OCI-LY3 (cell line): ENCODE measurements around the gene TICRR.

Experiments
- H2AFZ ChIP-seq: fragments of 200-600, 300-600 bp; shearing (Covaris generic); 2 replicates; pipeline ENCODE4 v1.6.0; 2014; ENCODE audit warnings: antibody characterized with exemption, low read depth, low read length
- H3K27ac ChIP-seq: fragments of 200-600, 300-600 bp; sonication (generic); 2 replicates; pipeline ENCODE4 v1.5.1; 2014; ENCODE audit warnings: mild to moderate bottlenecking, low read length, moderate library complexity, mixed read lengths
- H3K27me3 ChIP-seq: fragments of 200-600, 300-600 bp; sonication (generic); 2 replicates; pipeline ENCODE4 v1.6.1; 2014; ENCODE audit warnings: low read depth, low read length, mixed read lengths
- H3K36me3 ChIP-seq: fragments of 200-600, 300-600 bp; sonication (generic); replicated peaks from 2 replicates; pipeline ENCODE3; 2014; ENCODE audit warnings: low read depth, low read length, mixed read lengths
- H3K4me1 ChIP-seq: fragments of 300-600, 200-600 bp; sonication (generic); 2 replicates; pipeline ENCODE4 v1.6.1; 2014; ENCODE audit warnings: low read length, mixed read lengths
- H3K4me2 ChIP-seq: fragments of 200-600, 300-600 bp; sonication (generic); 2 replicates; pipeline ENCODE4 v1.6.1; 2014; ENCODE audit warnings: low read length, mixed read lengths
- H3K4me3 ChIP-seq: fragments of 300-600, 200-600 bp; sonication (generic); 2 replicates; pipeline ENCODE4 v1.5.1; 2014; ENCODE audit warnings: antibody characterized with exemption, mild to moderate bottlenecking, low read length, moderate library complexity
- H3K79me2 ChIP-seq: fragments of 300-600, 200-600 bp; shearing (Covaris generic); 2 replicates; pipeline ENCODE4 v1.6.1; 2014; ENCODE audit warnings: mild to moderate bottlenecking, low read length, mixed read lengths
- H3K9ac ChIP-seq: fragments of 300-600, 200-600 bp; shearing (Covaris generic); 2 replicates; pipeline ENCODE4 v1.6.0; 2014; ENCODE audit warnings: mild to moderate bottlenecking, low read length, moderate library complexity
- H3K9me3 ChIP-seq: fragments of 200-600, 300-600 bp; shearing (Covaris generic); 2 replicates; pipeline ENCODE4 v1.6.1; 2014; ENCODE audit warnings: low read length, mixed read lengths; ENCODE audit not compliant: insufficient read depth
- H4K20me1 ChIP-seq: fragments of 200-600, 300-600 bp; sonication (generic); 2 replicates; pipeline ENCODE4 v1.6.1; 2016; ENCODE audit warnings: low read length, mixed read lengths; ENCODE audit not compliant: insufficient read depth
- CTCF ChIP-seq: fragments of 200-600, 300-600 bp; sonication (generic); IDR thresholded peaks from 2 replicates; pipeline ENCODE4 v1.5.1; 2014; ENCODE audit warnings: antibody characterized with exemption, low read length, low read depth
- EZH2phosphoT487 ChIP-seq: fragments of 200-600 bp; shearing (Covaris generic); IDR thresholded peaks from 2 replicates; pipeline ENCODE4 v1.6.1; 2018; ENCODE audit warnings: antibody characterized with exemption, mixed run types, low read depth

TICRR gene

DNA sequence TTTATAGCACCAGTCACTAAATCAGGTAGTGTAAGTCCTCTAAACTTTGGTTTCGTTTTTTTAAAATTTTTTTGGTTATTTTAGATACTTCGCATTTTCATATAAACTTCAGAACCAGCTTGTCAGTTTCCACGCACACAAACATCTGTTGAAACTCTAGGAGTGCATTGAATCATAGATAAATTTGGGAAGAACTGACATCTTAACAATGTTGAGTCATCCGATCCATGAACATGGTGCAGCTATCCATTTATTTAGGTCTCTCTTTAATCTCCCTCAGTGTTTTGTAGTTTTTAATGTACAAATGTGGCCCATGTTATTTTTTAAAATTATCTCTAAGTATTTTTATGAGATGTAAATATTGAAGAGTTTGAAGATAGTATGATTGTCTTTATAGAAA lies 17.7 kb downstream of the TICRR start:
- Histone ChIP-seq H3K27ac (no peak overlapping the region), H2AFZ (no peak overlapping the region), H3K4me2 (no peak overlapping the region), H3K27me3 (no peaks in the 10 kb centered on the region), H4K20me1 (no peaks in the 10 kb centered on the region), H3K4me3 (no peak overlapping the region), H3K4me1 (no peaks in the 10 kb centered on the region), H3K36me3 (peaks cover 80% of the 10 kb centered on the region), H3K9ac (no peak overlapping the region), H3K9me3 (no peaks in the 10 kb centered on the region), H3K79me2 (peaks cover 28% of the 10 kb centered on the region)
- TF ChIP-seq CTCF (no peak), EZH2phosphoT487 (no peak)

GRCh38 chr15:89599021-89599420 lies 23.8 kb downstream of the TICRR start:
- Histone ChIP-seq H4K20me1 (no peaks in the 10 kb centered on the region), H3K79me2 (peaks cover 9% of the 10 kb centered on the region; the same call in 1 of the 2 replicates), H3K9ac (no peak overlapping the region), H3K4me2 (no peak overlapping the region), H3K4me3 (no peak overlapping the region), H3K27me3 (no peaks in the 10 kb centered on the region), H3K27ac (no peak overlapping the region), H3K9me3 (no peaks in the 10 kb centered on the region), H3K36me3 (peaks cover 71% of the 10 kb centered on the region), H3K4me1 (no peaks in the 10 kb centered on the region), H2AFZ (no peak overlapping the region)
- no peak for TF ChIP-seq CTCF
- no peak for TF ChIP-seq EZH2phosphoT487

GRCh38 chr15:89611317-89611716 lies 36.0 kb downstream of the TICRR start:
- no peak overlapping the region for H3K4me2 ChIP-seq

DNA sequence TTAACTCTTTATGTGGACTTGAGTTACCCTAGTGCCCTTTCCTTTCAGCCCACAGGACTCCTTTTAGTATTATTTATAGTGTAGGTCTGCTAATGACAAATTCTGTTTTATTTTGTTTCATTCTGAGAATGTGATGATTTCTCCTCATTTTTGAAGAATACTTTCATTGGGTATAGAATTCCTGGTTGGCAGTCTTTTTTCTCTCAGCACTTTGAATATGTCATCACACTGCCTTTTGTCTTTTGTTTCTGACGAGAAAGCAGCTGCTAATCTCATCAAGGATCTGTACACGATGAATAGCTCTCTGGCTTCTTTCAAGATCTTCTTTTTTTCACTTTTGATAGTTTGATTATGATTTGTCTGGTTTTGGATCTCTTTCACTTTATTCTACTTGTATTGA lies 37.8 kb downstream of the TICRR start:
- no peaks in the 10 kb centered on the region for H3K4me1 ChIP-seq
- no peaks in the 10 kb centered on the region for H3K27me3 ChIP-seq
- H3K36me3 ChIP-seq, result peaks cover 73% of the 10 kb centered on the region
- no peaks in the 10 kb centered on the region for H4K20me1 ChIP-seq
- H2AFZ ChIP-seq, result no peak overlapping the region
- H3K27ac ChIP-seq, result no peak overlapping the region
- H3K9ac ChIP-seq, result no peak overlapping the region
- TF ChIP-seq EZH2phosphoT487, result no peak
- TF ChIP-seq CTCF, result no peak
- H3K4me3 ChIP-seq, result no peak overlapping the region
- H3K9me3 ChIP-seq, result peaks cover 9% of the 10 kb centered on the region; the same call in 1 of the 2 replicates
- H3K4me2 ChIP-seq, result no peak overlapping the region
- peaks cover 8% of the 10 kb centered on the region; the same call in 1 of the 2 replicates for H3K79me2 ChIP-seq

More at GRCh38 chr15:89611317-89611716, 36.0 kb downstream of the TICRR start:
- Histone ChIP-seq H3K79me2 (peaks cover 8% of the 10 kb centered on the region; the same call in 1 of the 2 replicates), H3K4me3 (no peak overlapping the region), H3K27ac (no peak overlapping the region), H3K9ac (no peak overlapping the region), H3K4me1 (no peaks in the 10 kb centered on the region), H3K9me3 (peaks cover 9% of the 10 kb centered on the region; the same call in 1 of the 2 replicates), H2AFZ (no peak overlapping the region), H3K27me3 (no peaks in the 10 kb centered on the region), H3K36me3 (peaks cover 79% of the 10 kb centered on the region), H4K20me1 (no peaks in the 10 kb centered on the region)
- TF ChIP-seq EZH2phosphoT487 (no peak), CTCF (no peak)
